GM21528 (cell line): ENCODE measurements around the gene IPO13.

Experiments used
- ATAC-seq: cut with Tn5 transposase; IDR thresholded peaks from one replicate; pipeline ENCODE4 v1.9.1; 2021; ENCODE audit warnings: mild to moderate bottlenecking, moderate library complexity; ENCODE audit not compliant: unreplicated experiment, low FRiP score

IPO13 gene, protein sequence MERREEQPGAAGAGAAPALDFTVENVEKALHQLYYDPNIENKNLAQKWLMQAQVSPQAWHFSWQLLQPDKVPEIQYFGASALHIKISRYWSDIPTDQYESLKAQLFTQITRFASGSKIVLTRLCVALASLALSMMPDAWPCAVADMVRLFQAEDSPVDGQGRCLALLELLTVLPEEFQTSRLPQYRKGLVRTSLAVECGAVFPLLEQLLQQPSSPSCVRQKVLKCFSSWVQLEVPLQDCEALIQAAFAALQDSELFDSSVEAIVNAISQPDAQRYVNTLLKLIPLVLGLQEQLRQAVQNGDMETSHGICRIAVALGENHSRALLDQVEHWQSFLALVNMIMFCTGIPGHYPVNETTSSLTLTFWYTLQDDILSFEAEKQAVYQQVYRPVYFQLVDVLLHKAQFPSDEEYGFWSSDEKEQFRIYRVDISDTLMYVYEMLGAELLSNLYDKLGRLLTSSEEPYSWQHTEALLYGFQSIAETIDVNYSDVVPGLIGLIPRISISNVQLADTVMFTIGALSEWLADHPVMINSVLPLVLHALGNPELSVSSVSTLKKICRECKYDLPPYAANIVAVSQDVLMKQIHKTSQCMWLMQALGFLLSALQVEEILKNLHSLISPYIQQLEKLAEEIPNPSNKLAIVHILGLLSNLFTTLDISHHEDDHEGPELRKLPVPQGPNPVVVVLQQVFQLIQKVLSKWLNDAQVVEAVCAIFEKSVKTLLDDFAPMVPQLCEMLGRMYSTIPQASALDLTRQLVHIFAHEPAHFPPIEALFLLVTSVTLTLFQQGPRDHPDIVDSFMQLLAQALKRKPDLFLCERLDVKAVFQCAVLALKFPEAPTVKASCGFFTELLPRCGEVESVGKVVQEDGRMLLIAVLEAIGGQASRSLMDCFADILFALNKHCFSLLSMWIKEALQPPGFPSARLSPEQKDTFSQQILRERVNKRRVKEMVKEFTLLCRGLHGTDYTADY

DNA sequence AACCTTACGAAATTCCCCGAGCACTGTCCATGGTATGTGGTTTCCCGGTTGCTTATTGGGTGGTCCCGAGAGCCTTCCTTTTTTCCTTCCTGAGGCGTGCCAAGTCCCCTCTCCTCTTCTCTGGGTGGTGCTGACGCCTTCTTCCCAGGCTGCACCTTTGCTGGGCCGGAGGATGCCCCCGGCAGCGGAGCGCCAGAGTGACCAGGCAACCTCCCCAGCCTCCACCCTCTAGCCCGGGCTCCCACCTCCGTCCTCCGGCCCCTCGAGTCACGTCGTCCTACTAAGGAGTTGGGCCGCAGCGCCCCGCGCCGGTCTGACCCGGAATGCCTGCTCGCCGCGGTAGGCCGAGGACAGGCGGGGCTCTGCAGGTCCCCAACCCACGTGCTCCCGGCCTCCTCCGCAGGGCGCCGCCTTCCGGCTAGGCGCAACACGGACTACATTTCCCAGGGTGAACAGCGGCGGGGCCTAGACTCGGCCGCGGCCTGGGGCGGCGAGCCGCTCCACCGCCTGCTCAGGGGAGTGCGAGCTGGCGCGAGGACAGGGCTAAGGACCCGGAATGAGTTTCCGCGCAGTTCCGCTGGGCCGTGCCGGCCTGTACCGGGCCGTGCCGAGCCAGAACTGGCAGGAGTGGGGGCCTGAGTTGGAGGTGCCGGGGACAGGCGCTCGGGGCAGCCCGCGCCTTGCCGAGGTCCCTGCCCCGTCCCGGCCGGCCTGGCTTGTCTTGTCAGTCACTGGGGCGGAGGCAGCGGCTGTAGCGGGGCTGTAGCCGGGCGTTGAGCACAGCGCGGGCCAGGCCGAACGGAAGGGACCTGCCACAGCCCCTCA is at the start of gene IPO13:
Gene IPO13, plus strand, starts transcription at position 715 of the 825 bp plus-strand sequence. CDS start 651 bp downstream, outside the sequence.
- ATAC-seq = peak; percentile 91

DNA sequence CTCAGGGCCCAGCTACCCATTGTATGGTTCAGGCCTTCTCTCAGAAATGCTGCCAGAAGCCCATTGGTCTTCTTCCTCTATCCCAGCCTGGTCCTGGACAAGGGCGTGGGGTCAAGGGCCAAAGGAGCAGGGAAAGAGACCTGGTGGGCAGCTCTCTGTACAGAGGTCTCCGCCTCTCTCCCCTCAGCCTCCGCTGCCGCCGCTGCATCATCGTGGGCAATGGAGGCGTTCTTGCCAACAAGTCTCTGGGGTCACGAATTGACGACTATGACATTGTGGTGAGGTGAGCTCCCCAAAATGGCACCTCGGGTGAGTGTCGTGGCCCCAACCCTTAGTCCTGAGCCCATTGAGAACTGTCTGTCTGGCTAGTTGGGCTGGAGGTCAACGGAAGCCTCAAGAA is 47.8 kb upstream of the IPO13 start:
- no peak for ATAC-seq

DNA sequence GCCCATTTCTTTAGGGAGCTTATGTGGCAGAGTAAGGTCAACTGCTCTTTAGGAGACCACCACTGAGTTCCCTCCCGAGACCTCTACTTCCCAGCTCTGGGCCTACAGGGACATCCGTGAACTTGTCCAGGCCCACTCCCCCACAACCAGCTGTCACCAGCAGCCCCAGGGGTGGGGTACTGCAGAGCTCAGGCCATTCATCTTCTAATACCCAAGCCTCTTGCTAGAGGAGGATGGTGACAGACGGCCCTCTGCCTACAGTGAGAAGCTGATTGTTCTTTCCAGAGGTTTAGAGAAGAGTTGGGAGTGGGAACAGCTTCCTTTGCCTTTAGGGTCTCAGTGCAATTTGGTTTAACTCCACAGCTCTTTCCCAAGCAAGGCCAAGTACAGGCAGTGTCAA is 46.4 kb upstream of the IPO13 start:
- no peak for ATAC-seq

DNA sequence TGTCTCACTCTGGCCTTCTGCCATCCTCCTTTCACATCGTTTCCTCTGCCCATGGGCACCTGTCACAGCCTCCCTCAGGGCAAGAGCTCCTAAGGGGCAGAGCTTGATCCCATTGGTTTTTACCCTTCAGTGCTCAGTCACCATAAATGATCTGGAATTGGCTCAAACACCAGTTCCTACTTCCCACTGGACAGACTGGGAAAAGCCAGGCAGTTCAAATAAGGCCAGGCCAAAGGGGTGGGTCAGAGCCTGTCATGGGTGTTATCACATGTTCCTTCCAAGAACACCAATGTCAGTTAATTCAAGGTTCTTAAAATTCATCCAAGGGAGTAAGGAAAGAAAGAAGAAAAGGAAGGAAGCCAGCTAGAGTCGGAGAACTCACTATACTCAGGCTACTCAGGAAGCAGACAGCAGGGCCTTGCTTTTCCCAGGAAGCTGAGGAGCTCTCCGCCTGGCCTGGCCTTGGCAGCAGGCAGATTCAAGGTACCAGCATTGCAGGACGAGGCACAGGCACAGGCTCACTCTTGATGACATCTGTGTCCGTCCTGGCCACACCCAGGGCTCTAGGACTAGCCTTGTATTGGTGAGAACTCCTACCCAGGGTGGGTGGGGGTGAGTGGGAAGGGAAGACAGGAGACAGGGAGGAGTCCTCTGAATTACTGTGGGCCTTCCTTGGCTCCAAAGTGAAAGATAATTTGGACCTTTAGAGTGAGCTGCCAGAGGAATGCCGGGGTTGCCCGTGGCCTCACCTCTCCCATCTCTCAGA is 45.4 kb upstream of the IPO13 start:
- ATAC-seq = no peak

DNA sequence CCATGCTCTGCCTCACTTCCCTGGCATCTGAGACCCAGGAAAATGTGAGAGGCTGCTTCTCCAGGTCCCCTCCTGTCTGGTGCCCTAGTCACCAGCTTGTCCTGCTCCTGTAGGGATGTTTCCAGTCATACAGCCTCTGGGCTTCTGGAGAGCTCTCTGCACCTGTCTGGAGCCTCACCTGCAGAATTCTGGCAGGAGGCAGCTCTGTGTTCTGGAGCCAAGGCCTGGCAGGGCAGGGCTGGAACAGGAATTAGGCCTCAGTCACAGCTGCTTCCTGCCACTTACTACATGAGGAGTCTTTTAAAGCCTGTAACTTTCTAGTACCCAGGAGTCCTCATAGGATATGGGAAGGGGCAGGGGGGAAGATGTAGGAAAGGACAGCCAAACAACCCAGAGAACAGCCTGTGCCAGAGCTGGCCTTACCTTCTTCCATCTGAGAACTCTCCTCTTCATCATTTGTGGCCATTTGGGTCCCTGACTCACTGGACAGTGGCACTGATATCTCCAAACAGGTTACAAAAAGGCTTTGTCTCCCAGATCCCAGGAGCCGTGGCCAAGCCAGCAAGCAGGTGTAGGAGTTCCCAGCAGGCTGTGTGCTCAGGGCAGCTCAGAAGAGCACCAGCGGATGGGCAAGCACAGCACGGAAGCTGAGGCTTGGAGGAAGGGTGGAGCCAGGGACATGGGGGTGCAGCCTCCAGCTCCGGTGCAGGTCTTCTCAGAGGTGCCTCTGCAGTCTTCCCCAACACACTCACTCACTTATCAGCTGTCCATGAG is 44.5 kb upstream of the IPO13 start:
- ATAC-seq = no peak

DNA sequence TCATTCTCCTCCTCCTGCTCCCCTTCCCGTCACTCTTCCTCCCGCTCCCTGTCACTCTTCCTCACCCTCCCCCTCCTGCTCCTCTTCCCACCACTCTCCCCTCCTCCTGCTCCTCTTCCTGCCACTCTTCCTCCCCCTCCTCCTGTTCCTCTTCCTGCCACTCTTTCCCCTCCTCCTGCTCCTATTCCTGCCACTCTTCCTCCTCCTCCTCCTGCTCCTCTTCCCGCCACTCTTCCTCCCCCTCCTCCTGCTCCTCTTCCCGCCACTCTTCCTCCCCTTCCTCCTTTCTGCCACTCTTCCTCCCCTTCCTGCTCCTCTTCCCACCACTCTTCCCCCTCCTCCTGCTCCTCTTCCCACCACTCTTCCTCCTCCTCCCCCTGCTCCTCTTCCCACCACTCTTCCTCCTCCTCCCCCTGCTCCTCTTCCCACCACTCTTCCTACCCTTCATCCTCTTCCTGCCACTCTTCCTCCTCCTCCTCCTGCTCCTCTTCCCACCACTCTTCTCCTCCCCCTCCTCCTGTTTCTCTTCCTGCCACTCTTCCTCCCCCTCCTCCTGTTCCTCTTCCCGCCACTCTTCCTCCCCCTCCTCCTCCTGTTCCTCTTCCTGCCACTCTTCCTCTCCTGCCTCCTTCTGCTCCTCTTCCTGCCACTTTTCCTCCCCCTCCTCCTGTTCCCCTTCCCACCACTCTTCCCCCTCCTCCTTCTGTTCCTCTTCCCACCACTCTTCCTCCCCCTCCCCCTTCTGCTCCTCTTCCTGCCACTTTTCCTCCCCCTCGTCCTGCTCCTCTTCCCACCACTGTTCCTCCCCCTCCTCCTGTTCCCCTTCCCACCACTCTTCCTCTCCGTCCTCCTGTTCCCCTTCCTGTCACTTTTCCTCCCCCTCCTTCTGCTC is 41.8 kb upstream of the IPO13 start:
- ATAC-seq = no peak

DNA sequence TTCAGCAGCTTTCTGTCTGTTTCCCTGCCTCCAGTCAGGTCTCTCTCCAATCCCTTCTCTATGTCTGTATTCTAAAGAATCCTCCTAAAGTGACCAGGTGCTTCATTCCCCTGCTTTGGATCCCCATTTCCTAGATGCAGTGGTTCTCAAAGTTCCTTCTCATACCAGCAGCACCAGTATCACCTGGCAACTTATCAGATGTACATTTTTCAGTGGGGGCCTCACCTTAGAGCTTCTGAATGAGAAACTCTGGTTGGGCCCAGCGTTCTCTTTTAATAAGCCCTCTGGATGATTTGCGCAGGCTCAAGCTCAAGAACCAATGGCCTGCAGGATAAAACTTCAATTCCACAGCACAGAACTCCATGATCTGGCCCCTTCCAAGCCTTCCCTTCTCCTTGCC is 38.5 kb upstream of the IPO13 start:
- ATAC-seq = no peak

DNA sequence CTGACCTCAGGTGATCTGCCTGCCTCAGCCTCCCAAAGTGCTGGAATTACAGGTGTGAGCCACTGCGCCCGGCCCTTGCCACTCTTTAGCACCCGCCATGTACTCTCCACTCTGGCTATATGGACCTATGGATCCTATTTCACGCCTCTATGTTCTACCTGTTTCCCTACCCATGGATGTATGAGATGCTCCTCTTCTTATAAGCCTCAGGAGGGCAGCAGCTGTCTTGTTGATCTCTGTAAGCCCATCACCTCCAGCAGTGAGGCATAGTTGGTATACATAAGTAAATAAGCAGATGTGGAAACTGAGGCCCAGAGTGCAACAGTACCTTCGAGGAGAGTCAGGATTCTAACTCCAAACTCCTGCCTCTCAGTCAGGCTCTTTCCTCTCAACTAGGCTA is 37.9 kb upstream of the IPO13 start:
- no peak for ATAC-seq

DNA sequence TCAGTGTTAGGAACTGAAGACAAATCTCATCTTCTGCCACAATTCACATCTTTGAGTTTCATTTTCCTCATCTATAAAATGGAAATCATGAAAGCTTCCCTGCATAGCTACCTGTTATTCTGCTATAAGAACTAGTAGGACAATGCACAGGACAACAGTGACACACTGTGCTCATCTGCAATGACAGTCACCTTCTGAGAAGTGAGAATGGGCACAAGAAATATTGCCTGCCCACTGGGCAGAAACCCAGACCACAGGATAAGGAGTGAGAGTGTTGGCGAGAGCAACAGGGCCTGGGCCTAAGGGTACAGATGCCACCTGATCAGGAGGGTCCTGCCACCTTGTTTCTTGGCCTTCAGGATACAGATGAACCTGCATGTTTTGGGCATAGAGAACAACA is 36.4 kb upstream of the IPO13 start:
- no peak for ATAC-seq

DNA sequence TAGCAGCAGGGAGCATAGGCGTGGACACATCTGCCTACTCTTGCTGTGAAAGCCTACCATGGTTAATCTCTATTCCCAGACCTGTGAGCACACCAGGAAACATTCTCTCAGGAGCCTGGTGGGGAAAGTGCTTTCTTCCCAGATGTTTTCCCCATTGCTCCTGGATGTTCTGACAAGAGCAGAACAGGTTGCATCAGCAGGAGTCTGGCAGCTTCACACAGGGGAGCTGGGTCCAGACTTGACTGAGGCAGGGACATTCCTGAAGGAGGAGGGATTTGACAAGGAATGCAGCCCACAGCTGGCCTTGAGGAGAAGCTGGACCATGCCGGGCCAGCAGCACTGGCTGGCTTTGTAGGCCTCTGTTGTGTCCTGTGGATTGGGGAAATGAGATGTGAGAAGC is 34.1 kb upstream of the IPO13 start:
- no peak for ATAC-seq

DNA sequence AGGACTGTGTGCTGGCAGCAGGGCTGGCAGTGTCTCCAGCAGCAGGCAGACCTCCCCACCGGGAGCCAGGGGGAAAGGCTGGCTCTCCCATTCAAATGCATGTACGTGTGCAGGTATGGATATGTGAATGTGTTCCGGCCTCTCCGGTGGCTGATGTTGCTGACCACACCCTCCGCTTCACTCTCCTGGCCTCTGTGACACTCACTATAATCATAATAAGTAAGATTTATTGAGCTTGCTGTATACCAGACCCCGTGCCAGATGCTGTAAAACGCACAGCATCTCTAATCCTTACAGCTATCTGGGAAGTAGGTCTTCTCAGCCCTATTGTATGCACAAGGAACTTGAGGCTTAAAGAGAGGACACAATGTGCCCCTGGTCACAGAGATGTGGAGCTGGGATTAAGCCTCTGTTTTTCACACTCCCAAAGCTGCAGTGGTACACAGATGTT is 33.7 kb upstream of the IPO13 start:
- no peak for ATAC-seq

DNA sequence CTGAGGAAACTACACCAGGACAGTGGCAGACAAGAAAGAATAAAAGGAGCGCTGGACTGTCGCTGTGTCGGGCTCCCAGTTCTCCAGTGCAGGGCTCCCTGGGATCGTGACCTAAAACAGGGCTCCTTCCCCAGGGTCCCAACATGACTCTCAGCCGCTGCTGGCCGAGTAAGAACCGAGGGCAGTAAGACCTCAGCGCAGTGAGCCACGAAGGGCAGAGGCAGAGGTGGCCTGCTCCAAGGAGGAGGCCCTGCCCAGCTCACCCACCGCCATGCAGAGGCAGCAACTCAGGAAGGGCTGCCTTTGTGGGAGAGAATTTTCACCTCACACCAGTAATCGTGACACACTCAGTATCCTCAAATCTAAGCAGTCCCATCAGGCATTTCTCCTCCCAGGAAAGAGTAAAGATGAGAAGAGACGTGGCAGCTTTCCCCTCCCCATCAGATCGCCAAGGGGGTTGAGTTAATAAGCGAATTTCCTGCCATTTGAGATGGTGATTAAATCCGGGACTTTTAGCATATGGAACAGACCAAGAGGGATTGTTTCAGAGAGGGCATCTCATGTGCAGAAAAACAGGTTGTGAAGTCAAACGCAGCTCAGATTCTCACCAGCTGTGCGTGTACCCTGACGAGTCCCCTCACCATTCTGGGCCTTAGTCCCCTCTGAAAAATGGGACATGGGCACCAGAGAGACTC is 32.9 kb upstream of the IPO13 start:
- ATAC-seq = no peak

DNA sequence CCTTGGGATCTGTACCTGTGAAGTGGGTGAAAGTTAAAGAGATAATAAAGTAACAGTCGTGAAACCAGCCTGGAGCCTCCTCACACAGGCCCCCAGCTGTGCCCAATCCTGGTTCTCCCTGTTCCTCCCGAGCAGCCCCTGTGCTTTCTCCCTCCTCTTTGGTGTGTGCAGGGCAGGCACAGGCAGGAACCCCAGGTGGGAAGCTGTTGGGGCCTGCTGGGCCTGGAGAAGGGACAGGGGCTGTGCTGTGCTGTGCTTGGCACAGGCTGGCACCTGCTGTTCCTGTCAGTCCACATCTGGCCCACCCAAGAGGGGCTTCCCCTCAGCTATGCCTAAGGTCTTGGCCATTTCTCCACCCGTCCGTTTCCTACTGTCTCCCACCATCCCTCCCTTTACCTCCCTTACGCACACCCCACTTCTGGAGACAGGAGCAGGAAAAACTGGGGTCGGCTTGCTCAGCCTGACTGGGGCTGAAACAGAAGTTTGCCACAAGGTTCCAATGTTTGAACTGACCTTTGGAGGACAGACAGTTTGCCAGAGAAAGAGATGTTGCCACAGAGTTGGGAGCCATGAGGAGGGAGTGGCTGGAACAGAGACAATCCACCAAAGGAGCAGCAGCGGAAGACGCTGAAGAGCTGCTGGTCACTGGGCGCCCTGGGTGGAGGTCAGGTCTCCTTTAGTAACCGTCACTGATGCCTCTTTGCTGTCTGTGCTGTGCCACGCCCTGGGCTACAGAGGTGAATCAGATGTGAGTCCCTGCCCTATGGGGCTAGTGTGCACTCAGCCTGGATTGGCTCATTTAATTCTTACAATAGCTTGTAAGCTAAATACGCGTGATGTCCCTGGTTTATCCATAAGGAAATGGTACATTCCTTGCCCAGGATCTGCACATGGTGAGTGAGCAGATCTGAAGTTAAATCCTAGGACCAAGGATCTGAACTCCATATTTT is 31.9 kb upstream of the IPO13 start:
- no peak for ATAC-seq

DNA sequence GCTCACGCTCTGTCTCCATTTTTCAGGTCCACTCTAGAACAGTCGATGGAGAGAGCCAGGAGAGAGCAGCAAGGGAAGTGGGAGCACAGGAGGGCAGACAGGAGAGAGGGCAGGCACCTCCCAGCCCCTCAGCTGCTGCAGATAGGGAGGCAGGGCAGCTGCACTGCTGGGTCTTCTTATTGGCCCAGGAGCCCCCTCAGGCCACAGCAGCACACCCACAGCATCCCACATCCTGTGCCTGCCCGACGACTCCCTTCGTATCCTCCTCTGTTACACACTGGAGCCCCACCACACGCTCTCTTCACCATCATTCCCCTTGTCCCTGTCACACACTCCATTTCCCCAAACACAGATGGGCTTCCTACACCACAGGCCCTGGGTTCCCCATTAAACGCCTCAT is 26.8 kb upstream of the IPO13 start:
- ATAC-seq = no peak

DNA sequence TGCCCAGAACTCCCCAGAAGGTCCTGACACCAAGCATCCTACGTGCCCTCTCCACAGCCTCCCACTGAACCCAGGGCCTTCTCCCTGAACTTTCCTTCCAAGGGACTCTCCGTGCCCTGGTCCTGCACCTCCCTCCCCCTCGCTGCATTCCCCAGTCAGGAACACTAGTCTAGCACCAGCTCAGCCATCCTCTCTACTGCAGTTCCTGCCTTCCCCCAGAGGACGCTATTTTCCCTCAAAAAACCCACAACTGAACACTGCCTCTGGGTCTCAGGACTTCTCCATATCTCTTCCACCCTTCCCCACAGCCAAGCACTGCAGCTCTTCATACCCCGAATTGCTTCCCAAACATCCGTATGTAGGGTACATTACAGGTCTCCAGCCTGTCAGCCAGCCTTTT is 25.7 kb upstream of the IPO13 start:
- no peak for ATAC-seq

DNA sequence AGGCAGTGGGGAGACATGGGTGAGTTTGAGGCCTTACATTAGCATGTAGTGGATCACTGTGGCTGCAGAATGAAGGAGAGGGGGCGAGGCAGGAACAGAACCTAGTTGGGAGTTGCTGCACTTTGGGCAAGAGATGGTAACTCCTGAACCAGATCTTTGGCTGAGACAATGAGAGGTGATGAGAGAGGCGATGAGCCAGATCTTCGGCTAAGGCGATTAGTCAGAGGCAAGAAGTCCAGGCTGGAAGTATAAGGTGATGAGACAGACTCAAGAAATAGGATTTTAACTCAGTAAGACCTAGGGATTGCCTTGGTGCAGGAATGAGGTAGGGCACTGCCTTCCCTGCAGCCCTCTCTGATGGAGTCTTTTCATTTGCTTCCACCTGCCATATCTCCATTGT is 22.2 kb upstream of the IPO13 start:
- ATAC-seq = no peak
